ENCODE results near the gene FBRSL1.
"Not testable (repeated sequence)": the region's sequence is repeated elsewhere in the genome, so short reads cannot be mapped to it uniquely, and the experiment has no call there.

The FBRSL1 gene

DNA sequence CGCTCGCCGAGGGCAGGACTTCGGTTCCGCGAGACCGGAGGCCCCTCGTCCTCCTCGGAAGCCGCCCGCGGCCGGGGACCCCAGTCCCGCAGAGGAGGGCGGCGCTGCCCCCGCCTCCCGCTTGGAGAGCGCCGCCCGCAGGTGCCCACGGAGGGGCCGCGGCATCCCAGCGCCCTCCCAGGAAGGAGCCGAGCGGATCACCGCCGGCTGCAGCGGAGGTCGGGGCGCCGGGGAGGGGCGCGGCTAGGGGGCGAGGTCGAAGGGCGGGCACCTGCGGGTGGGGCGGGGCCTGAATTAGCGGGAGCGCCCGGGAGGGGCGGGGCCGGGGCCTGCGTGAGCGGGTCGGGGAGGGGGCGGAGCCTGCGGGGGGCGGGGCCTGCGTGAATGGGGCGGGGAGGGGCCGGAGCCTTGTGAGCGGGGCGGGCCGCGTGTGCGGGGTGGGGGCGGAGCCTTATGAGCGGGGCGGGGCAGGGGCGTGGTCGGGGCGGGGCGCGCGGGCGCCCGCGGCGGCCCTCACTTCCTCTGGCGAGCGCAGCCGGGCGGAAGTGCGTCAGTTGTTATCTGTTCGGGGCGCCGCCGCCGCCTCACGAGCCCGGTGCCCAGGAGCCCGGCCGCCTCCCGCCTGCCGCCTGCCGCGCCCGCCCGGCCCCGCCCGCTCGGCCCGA, at the start of gene FBRSL1:
TSS of gene FBRSL1 (plus strand) at position 550 of the 665 bp plus-strand sequence.
- TF ChIP-seq, protein P1, sequence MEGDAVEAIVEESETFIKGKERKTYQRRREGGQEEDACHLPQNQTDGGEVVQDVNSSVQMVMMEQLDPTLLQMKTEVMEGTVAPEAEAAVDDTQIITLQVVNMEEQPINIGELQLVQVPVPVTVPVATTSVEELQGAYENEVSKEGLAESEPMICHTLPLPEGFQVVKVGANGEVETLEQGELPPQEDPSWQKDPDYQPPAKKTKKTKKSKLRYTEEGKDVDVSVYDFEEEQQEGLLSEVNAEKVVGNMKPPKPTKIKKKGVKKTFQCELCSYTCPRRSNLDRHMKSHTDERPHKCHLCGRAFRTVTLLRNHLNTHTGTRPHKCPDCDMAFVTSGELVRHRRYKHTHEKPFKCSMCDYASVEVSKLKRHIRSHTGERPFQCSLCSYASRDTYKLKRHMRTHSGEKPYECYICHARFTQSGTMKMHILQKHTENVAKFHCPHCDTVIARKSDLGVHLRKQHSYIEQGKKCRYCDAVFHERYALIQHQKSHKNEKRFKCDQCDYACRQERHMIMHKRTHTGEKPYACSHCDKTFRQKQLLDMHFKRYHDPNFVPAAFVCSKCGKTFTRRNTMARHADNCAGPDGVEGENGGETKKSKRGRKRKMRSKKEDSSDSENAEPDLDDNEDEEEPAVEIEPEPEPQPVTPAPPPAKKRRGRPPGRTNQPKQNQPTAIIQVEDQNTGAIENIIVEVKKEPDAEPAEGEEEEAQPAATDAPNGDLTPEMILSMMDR (IDR thresholded peaks at IDR 0.05; ENCODE audit: insufficient read depth, low read length, poor library complexity, severe bottlenecking), result no peak
- peak; percentile 85 for DNase-seq (ENCODE audit: extremely low read depth, insufficient read length)
- no peaks in the 10 kb centered on the region; the same call in 1 of the 2 replicates for H3K27me3 ChIP-seq (replicated peaks; ENCODE audit: control insufficient read depth, insufficient read depth, low read length)
- H3K4me3 ChIP-seq (replicated peaks; ENCODE audit: low read depth, low read length), result peak within 1 kb of the TSS; percentile 75
- H3K36me3 ChIP-seq (ENCODE audit: control insufficient read depth, insufficient read depth, low read length), result no peaks in the 10 kb centered on the region; the same call in 1 of the 2 replicates

- not testable (repeated sequence) for H3K27me3 ChIP-seq (replicated peaks; ENCODE audit: control insufficient read depth, insufficient read depth, low read length); H3K4me3 ChIP-seq (replicated peaks; ENCODE audit: low read depth, low read length); DNase-seq (ENCODE audit: extremely low read depth, insufficient read length); H3K36me3 ChIP-seq (ENCODE audit: control insufficient read depth, insufficient read depth, low read length)
Measured at GRCh38 chr12:132440420-132440819, 49.5 kb upstream of the FBRSL1 start.

- Histone ChIP-seq H3K27me3 (replicated peaks; ENCODE audit: control insufficient read depth, insufficient read depth, low read length) (no peaks in the 10 kb centered on the region), H3K36me3 (ENCODE audit: control insufficient read depth, insufficient read depth, low read length) (no peaks in the 10 kb centered on the region), H3K4me3 (replicated peaks; ENCODE audit: low read depth, low read length) (no peak overlapping the region)
- TF ChIP-seq, protein P1 (IDR thresholded peaks at IDR 0.05; ENCODE audit: insufficient read depth, low read length, poor library complexity, severe bottlenecking), result no peak
- no peak for DNase-seq (ENCODE audit: extremely low read depth, insufficient read length)
Measured at GRCh38 chr12:132441871-132442863, 47.8 kb upstream of the FBRSL1 start.

- no peaks in the 10 kb centered on the region for H3K36me3 ChIP-seq (ENCODE audit: control insufficient read depth, insufficient read depth, low read length)
- no peak overlapping the region for H3K4me3 ChIP-seq (replicated peaks; ENCODE audit: low read depth, low read length)
- DNase-seq (ENCODE audit: extremely low read depth, insufficient read length), result no peak
- no peaks in the 10 kb centered on the region for H3K27me3 ChIP-seq (replicated peaks; ENCODE audit: control insufficient read depth, insufficient read depth, low read length)
- TF ChIP-seq, protein P1 (IDR thresholded peaks at IDR 0.05; ENCODE audit: insufficient read depth, low read length, poor library complexity, severe bottlenecking), result no peak
Measured at GRCh38 chr12:132443091-132443490, 46.9 kb upstream of the FBRSL1 start.

GRCh38 chr12:132444283-132444682, 45.7 kb upstream of the FBRSL1 start:
- H3K4me3 ChIP-seq (replicated peaks; ENCODE audit: low read depth, low read length), result no peak overlapping the region
- DNase-seq (ENCODE audit: extremely low read depth, insufficient read length), result no peak
- H3K36me3 ChIP-seq (ENCODE audit: control insufficient read depth, insufficient read depth, low read length), result no peaks in the 10 kb centered on the region
- H3K27me3 ChIP-seq (replicated peaks; ENCODE audit: control insufficient read depth, insufficient read depth, low read length), result no peaks in the 10 kb centered on the region
- TF ChIP-seq, protein P1 (IDR thresholded peaks at IDR 0.05; ENCODE audit: insufficient read depth, low read length, poor library complexity, severe bottlenecking), result no peak
